ENCODE measurements around the gene UCN.

DNA sequence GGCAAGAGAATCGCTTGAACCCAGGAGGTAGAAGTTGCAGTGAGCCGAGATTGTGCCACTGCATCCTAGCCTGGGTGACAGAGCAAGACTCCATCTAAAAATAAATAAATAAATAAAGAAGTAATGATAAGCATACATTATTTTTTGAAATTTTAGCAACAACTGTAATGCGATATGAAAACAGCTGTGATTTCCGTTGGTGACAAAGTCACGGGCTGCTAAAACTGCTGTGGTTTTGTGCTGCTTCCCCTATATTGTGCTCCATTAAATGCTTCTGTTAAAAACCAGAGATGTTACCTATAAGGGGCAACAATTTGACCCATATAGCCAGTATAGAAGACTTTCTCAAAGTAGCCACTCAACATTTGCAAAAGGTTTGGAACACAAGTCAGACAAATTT lies 17.7 kb downstream of the UCN start:
- TF ChIP-seq, protein P1, sequence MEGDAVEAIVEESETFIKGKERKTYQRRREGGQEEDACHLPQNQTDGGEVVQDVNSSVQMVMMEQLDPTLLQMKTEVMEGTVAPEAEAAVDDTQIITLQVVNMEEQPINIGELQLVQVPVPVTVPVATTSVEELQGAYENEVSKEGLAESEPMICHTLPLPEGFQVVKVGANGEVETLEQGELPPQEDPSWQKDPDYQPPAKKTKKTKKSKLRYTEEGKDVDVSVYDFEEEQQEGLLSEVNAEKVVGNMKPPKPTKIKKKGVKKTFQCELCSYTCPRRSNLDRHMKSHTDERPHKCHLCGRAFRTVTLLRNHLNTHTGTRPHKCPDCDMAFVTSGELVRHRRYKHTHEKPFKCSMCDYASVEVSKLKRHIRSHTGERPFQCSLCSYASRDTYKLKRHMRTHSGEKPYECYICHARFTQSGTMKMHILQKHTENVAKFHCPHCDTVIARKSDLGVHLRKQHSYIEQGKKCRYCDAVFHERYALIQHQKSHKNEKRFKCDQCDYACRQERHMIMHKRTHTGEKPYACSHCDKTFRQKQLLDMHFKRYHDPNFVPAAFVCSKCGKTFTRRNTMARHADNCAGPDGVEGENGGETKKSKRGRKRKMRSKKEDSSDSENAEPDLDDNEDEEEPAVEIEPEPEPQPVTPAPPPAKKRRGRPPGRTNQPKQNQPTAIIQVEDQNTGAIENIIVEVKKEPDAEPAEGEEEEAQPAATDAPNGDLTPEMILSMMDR (optimal IDR thresholded peaks at IDR 0.05 in 1 of 3, IDR thresholded peaks at IDR 0.05 in 1 of 3, conservative IDR thresholded peaks at IDR 0.05 in 1 of 3; ENCODE audit: extremely low read depth in 1 of 3, insufficient read depth in 2 of 3, low read length in 3 of 3) = no peak
- TF ChIP-seq EZH2 (IDR thresholded peaks at IDR 0.05; ENCODE audit: low read length) = no peak

Measured in keratinocyte (primary cell).